Coronary artery (tissue), 2 donors: ENCODE measurements around the gene SUCNR1.
"Not testable (repeated sequence)": the region's sequence is repeated elsewhere in the genome, so short reads cannot be mapped to it uniquely, and the experiment has no call there.

Source experiments
- DNase-seq: peaks from one replicate; pipeline ENCODE4 v3.0.0-alpha.2; 2017; ENCODE audit warnings: low spot score
- H3K27ac ChIP-seq, 2 donors: fragments of 200-600 bp; sonication (generic); one replicate each; pipeline ENCODE4 v1.5.1; 2016 to 2019
- H3K4me3 ChIP-seq: fragments of 200-600 bp; sonication (generic); 2 replicates; pipeline ENCODE4 v1.5.1; 2016; ENCODE audit warnings: mild to moderate bottlenecking, moderate library complexity
- TF ChIP-seq, protein P1 (sequence below): fragments of 200-600 bp; sonication (generic); IDR thresholded peaks from one replicate; pipeline ENCODE4 v1.5.1; 2019; ENCODE audit warnings: antibody characterized with exemption

The SUCNR1 gene

GRCh38 chr3:151841801-151842200 is 31.6 kb upstream of the SUCNR1 start:
- H3K27ac ChIP-seq = no peak overlapping the region
- no peak for DNase-seq
- TF ChIP-seq, protein P1, sequence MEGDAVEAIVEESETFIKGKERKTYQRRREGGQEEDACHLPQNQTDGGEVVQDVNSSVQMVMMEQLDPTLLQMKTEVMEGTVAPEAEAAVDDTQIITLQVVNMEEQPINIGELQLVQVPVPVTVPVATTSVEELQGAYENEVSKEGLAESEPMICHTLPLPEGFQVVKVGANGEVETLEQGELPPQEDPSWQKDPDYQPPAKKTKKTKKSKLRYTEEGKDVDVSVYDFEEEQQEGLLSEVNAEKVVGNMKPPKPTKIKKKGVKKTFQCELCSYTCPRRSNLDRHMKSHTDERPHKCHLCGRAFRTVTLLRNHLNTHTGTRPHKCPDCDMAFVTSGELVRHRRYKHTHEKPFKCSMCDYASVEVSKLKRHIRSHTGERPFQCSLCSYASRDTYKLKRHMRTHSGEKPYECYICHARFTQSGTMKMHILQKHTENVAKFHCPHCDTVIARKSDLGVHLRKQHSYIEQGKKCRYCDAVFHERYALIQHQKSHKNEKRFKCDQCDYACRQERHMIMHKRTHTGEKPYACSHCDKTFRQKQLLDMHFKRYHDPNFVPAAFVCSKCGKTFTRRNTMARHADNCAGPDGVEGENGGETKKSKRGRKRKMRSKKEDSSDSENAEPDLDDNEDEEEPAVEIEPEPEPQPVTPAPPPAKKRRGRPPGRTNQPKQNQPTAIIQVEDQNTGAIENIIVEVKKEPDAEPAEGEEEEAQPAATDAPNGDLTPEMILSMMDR = no peak
- no peak overlapping the region for H3K4me3 ChIP-seq

DNA sequence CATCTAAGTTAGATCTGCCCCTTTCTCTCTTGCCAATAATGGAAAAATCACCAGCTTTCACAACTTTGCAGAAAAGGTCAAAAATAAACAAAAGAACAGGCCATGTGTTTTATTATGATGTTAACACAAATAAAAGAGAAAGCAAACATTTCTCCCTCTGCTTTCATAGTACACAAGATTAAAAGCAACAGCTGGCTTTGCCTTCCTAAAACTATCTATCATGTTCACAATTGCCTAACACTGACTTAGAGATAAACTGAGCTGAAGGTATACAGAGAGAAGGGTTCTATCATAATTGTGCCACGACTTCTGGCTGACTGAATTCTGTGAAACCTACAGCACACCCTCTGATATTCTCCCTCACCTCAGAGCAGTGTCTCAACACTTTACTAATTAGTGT is 30.2 kb upstream of the SUCNR1 start:
- no peak overlapping the region for H3K4me3 ChIP-seq

GRCh38 chr3:151845306-151845905 is 28.0 kb upstream of the SUCNR1 start:
- no peak overlapping the region for H3K4me3 ChIP-seq
- no peak for DNase-seq
- H3K27ac ChIP-seq = no peak overlapping the region
- TF ChIP-seq, protein P1 = no peak

More for the DNA sequence above, 30.2 kb upstream of the SUCNR1 start:
- TF ChIP-seq, protein P1 = no peak
- no peak for DNase-seq
- H3K27ac ChIP-seq = no peak overlapping the region

DNA sequence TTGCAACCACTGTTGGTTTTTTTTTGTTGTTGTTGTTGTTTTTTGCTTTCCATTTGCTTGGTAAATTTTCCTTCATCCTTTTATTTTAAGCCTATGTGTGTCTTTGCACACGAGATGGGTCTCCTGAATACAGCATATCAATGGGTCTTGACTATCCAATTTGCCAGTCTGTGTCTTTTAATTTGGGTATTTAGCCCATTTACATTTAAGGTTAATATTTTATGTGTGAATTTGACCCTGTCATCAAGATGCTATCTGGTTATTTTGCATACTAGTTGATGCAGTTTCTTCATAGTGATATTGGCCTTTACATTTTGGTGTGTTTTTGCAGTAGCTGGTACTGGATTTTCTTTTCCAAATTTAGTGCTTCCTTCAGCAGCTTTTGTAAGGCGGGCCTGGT is 23.4 kb upstream of the SUCNR1 start:
- H3K27ac ChIP-seq, DNase-seq, H3K4me3 ChIP-seq: not testable (repeated sequence)

GRCh38 chr3:151852074-151852811 is 21.2 kb upstream of the SUCNR1 start:
- no peak for DNase-seq
- TF ChIP-seq, protein P1 = no peak
- Histone ChIP-seq H3K4me3 (no peak overlapping the region), H3K27ac (no peak overlapping the region)

GRCh38 chr3:151856118-151856517 is 17.3 kb upstream of the SUCNR1 start:
- H3K27ac ChIP-seq = no peak overlapping the region
- TF ChIP-seq, protein P1 = no peak
- H3K4me3 ChIP-seq = no peak overlapping the region
- DNase-seq = no peak

DNA sequence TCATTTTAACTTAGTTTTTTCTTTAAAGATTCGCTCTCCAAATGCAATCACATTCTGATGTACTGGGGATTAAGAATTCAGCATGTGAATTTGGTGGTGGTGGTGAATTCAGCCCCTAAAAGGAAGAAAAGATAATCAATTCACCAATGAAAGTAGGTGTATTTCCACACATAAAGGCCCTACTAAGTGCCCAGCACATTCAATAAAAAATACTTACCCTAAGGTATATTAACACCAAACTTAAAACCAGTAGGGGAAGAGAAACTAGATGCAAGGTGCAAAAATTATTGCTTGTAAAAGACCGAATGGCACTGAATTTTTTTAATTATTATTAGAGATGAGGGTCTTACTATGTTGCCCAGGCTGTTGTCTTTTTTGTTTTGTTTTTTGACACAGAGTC is 16.8 kb upstream of the SUCNR1 start:
- no peak for DNase-seq
- Histone ChIP-seq H3K4me3 (no peak overlapping the region), H3K27ac (no peak overlapping the region)
- TF ChIP-seq, protein P1 = no peak
